Measurements from ENCODE around the gene ANKRA2.

ANKRA2 gene, protein sequence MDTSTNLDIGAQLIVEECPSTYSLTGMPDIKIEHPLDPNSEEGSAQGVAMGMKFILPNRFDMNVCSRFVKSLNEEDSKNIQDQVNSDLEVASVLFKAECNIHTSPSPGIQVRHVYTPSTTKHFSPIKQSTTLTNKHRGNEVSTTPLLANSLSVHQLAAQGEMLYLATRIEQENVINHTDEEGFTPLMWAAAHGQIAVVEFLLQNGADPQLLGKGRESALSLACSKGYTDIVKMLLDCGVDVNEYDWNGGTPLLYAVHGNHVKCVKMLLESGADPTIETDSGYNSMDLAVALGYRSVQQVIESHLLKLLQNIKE

DNA sequence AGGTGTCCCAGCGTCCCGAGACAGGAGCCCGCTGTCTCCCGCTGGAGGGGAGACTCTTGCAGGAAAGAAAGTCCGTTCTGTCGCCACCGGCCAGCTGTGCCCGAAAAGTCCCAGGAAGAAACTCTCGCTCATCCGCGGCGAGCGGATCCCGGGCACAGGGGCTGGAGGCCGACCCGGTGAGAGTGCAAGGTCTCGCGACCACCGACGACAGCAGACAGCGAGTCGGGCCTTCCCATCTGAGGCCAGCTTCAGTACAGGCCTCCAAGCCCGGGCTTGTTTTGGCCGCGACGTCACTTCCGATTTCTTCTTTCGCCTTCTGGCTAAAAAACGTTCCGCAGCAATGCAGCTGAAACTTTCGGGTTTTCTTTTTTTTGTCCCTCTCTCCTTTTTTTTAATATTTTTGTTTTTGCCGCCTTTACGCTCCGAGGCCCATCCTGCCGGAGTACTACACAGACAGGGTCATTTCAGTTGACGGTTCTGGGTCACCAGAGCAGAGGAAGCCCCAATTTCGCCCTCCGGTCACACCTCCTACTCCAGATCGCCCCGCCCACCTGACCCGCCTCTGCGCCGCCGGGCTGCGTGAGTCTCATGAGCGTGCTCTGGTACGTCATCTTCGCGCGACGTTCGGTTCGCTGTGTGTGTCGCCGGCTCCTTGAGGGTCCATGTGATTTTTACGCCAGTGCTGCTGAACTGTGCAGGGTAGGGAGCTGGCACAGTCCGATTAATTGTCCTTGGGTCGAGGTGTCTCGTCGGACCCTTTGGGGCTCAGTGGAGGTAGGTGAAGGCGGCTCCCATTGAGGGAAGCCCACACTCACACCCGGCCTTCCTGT is at the start of gene ANKRA2, which contains the start of gene UTP15:
Gene ANKRA2, minus strand, starts transcription at position 501 of the 830 bp plus-strand sequence. CDS start 2,758 bp downstream, outside the sequence.
Gene UTP15, plus strand, starts transcription at position 605 of the 830 bp plus-strand sequence. CDS start 1,602 bp downstream, outside the sequence.
- H3K36me3 Mint-ChIP-seq (ENCODE audit: low read depth): peaks cover 66% of the 10 kb centered on the region
- H3K4me1 Mint-ChIP-seq (ENCODE audit: low read depth): peaks cover 45% of the 10 kb centered on the region
- peak within 1 kb of the TSS; percentile 94 for H3K4me3 Mint-ChIP-seq
- DNase-seq: peak; percentile 99
- H3K27ac Mint-ChIP-seq: peak within 1 kb of the TSS; percentile 98
- H3K9me3 Mint-ChIP-seq: no peaks in the 10 kb centered on the region
- no peaks in the 10 kb centered on the region for H3K27me3 Mint-ChIP-seq

DNA sequence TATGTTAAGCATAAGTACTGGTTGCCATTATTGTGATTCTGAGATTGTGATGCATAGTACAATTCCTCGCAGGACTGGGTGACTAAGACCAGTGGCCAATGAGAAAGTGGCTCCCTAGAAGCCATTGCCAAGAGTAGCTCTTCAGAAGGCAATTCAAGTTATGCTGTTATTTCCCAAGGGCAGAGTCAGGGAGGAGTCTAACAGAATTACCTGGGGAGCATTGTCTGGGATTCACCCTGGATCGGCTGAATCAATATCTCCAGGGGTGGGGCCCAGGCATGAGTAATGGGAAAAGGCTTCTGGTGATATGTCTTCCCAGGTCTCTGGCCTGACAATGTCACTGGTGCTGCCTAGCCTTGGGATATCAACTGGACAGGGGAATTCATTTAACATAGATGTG is 49.6 kb upstream of the ANKRA2 start:
- H3K36me3 Mint-ChIP-seq (ENCODE audit: low read depth): no peaks in the 10 kb centered on the region
- H3K27ac Mint-ChIP-seq: no peak overlapping the region
- H3K9me3 Mint-ChIP-seq: no peaks in the 10 kb centered on the region
- DNase-seq: no peak
- no peak overlapping the region for H3K4me3 Mint-ChIP-seq
- peaks cover 29% of the 10 kb centered on the region for H3K27me3 Mint-ChIP-seq
- H3K4me1 Mint-ChIP-seq (ENCODE audit: low read depth): no peaks in the 10 kb centered on the region

DNA sequence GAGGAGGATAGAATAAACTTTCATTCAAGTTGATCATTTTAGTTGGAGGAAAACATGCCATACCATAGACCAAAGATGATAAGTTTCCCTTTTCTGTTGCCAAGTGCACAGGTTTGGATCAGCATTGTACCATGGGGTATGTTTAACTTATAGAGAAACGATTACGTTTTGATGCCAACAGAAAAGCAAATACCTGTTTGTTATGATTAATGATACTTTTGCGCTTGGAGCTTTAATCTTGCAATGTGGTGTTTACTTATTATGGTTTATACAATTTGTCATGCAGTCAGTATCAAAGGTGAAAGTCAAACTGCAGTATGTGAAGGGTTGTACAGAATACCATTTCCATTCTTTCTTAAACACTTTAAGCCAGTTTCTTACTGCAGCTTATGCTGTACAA is 47.4 kb upstream of the ANKRA2 start:
- Mint-ChIP-seq H3K27me3 (peaks cover 27% of the 10 kb centered on the region), H3K9me3 (no peaks in the 10 kb centered on the region), H3K4me1 (ENCODE audit: low read depth) (no peaks in the 10 kb centered on the region), H3K27ac (no peak overlapping the region), H3K36me3 (ENCODE audit: low read depth) (no peaks in the 10 kb centered on the region), H3K4me3 (no peak overlapping the region)
- DNase-seq: no peak

DNA sequence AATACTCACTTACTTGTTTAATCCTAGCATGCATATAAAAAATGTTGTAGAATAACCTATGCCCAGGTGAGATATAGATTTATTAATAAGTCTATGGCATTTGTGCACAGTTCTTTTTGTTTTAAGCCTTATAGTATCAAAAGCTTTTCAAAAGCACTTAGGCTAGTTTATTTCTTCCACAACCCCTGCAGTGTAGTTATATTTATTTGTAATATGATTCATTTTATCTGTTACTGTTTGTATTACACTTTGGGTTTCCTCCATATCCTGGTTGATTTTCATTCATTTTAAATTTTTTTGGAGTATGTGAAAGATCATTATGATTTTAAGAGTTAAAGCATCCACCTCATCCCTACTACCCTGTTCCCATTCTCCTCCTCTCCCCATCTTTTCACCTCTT is 41.8 kb upstream of the ANKRA2 start:
- Mint-ChIP-seq H3K27me3 (peaks cover 24% of the 10 kb centered on the region), H3K4me3 (no peak overlapping the region), H3K9me3 (no peaks in the 10 kb centered on the region), H3K4me1 (ENCODE audit: low read depth) (no peaks in the 10 kb centered on the region), H3K36me3 (ENCODE audit: low read depth) (no peaks in the 10 kb centered on the region), H3K27ac (no peak overlapping the region)
- DNase-seq: no peak

DNA sequence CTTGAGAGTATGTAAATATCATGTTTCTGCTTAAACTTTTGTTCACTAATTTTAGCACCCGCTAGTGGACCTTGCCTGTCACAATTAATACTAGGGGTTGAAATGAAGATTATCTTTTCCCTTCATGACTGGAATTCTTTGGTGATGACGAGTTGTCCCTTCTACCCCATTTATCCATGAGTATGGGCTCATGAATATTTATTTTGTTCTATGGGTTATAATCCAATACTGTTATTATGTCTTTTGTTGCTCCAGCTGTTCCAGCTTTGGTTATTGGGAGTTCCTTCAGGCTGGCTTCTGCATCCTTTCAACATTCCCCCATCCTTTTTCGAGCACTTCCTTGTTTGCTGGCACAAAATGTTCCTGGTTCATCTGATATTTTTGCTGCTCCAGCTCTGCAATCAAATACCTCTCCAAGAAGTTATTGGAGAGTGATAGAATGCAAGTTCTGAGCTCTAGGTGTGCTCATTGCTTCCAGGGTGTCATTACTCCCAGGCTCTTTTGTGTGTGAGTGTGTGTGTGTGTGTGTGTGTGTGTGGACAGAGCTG is 40.8 kb upstream of the ANKRA2 start:
- Mint-ChIP-seq H3K27me3 (peaks cover 17% of the 10 kb centered on the region), H3K4me1 (ENCODE audit: low read depth) (no peaks in the 10 kb centered on the region), H3K36me3 (ENCODE audit: low read depth) (no peaks in the 10 kb centered on the region), H3K4me3 (no peak overlapping the region), H3K9me3 (no peaks in the 10 kb centered on the region), H3K27ac (no peak overlapping the region)
- DNase-seq: no peak

DNA sequence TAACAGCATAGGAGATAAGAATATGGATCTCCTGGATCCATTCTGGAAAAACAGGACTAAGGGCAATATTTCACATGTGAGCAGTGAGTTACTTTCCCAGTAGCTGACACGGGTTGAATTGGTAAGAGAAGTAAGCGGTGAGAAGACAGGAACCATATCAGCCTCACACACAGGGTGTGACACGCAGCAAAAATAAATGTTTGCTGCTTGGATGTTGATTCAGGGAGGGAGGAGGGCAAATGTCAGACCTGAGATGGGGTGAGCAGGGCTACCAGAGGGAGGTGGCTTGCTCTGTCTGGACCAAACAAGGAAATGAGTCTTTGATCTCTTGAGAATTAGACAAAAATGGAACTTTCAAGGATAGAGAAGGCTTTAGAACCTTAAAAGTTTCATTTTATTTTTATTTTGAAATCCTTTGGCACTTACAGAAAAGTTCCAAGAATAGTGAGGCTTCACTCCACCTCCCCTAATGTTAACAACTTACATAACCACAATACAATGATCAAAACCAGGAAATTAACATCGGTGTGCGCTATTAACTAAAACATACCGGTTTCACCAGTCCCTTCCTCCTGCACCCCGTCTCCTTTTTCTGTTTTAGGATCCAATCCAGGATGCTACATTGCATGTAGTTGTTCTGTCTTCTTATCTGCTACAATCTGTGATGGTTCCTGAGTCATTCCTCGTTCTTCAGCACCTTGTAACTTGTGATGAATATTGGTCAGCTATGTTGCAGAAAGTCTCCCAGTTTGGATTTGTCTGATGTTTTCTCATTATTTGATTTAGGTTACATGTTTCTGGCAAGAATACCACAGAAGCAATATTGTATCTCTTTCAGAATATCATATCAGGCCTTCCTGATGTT is 40.0 kb upstream of the ANKRA2 start:
- Mint-ChIP-seq H3K27ac (no peak overlapping the region), H3K4me3 (no peak overlapping the region), H3K27me3 (peaks cover 9% of the 10 kb centered on the region)

DNA sequence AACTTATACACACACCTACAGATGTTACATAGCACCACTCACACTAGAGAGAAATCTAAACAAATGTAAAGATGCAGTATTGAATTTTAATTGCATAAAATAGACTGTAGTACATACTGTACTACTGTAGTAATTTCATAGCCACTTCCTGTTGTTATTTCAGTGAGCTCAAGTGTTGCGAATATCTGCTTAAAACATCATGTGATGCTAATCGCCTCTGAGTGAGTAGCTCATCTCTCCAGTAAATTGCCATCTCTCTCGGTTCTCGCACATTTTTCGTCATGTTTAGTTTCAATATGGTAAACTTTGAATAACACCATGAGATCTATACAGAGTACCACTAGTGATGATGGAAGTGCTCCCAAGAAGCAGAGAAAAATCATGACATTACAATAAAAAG is 38.6 kb upstream of the ANKRA2 start:
- peaks cover 9% of the 10 kb centered on the region for H3K27me3 Mint-ChIP-seq
- H3K4me3 Mint-ChIP-seq: no peak overlapping the region
- no peaks in the 10 kb centered on the region for H3K9me3 Mint-ChIP-seq
- H3K4me1 Mint-ChIP-seq (ENCODE audit: low read depth): no peaks in the 10 kb centered on the region
- no peaks in the 10 kb centered on the region for H3K36me3 Mint-ChIP-seq (ENCODE audit: low read depth)
- no peak for DNase-seq
- H3K27ac Mint-ChIP-seq: no peak overlapping the region

More for the DNA sequence above, 40.0 kb upstream of the ANKRA2 start:
- no peaks in the 10 kb centered on the region for H3K9me3 Mint-ChIP-seq
- H3K36me3 Mint-ChIP-seq (ENCODE audit: low read depth): no peaks in the 10 kb centered on the region
- no peak for DNase-seq
- no peaks in the 10 kb centered on the region for H3K4me1 Mint-ChIP-seq (ENCODE audit: low read depth)

DNA sequence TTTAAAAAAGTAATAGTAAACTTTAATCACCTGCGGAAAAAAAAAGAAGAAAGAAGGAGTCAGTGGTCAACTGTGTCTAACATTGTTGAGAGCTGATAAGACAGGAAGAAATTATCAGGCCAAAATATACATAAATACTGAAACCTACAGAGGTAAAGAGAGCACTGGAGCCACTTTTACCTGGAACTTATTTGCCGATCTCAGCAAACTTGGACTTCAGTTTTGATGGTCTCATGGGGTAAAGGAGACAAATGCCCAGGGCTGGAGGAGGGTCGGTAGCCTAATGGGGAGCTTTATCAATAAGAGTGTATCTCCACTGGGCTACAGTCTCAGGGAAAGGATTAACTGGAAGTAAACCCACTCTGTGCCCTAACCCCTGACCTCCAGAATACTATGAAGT is 33.9 kb upstream of the ANKRA2 start:
- DNase-seq: no peak
- H3K36me3 Mint-ChIP-seq (ENCODE audit: low read depth): no peaks in the 10 kb centered on the region
- H3K9me3 Mint-ChIP-seq: no peaks in the 10 kb centered on the region
- H3K4me3 Mint-ChIP-seq: no peak overlapping the region
- H3K27ac Mint-ChIP-seq: no peak overlapping the region
- H3K27me3 Mint-ChIP-seq: peaks cover 20% of the 10 kb centered on the region
- no peaks in the 10 kb centered on the region for H3K4me1 Mint-ChIP-seq (ENCODE audit: low read depth)

DNA sequence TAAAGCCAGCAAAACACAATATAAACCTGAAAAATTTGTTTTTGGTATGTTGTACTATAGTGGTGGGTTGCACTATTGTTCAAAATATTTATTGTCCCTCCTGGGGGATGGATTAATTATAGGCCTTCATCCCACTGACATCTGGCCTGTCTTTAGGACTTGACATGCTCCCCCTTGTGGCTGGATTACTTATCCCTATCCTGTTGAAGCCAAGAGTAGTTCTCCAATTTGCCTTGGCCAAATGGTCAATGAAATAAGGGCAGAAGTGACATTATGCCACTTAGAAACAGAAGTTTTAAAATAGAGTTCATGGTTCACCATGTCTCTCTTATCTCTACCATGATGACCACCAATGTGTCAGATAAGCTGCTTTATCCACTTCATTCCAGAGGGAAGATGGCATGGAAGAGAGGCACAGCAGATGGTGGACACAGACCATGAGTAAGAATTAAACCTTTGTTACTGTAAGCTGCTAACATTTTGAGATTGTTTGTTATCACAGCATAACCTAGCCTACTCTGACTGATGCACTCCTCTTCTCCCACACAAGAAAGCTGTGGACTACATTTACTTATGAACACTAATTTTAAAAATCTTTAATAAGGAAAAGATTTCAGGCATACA is 31.4 kb upstream of the ANKRA2 start:
- no peaks in the 10 kb centered on the region for H3K36me3 Mint-ChIP-seq (ENCODE audit: low read depth)
- no peak overlapping the region for H3K27ac Mint-ChIP-seq
- DNase-seq: no peak
- no peaks in the 10 kb centered on the region for H3K9me3 Mint-ChIP-seq
- H3K27me3 Mint-ChIP-seq: peaks cover 18% of the 10 kb centered on the region
- no peak overlapping the region for H3K4me3 Mint-ChIP-seq
- no peaks in the 10 kb centered on the region for H3K4me1 Mint-ChIP-seq (ENCODE audit: low read depth)

DNA sequence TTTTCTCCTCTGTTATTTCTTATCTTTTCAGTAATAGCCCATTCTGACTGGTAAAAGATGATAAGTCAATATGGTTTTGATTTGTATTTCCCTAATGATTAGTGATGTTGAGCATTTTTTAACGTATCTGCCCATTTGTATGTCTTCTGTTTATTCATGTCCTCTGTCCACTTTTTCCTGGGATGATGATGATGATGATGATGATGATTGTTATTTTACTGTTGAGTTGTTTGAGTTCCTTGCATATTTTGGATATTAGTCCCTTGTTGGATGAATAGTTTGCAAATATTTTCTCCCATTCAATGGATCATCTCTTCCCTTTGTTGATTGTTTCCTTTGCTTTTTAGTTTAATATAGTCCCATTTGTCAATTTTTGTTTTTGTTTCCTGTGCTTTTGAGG is 27.1 kb upstream of the ANKRA2 start:
- H3K9me3 Mint-ChIP-seq: no peaks in the 10 kb centered on the region
- H3K4me3 Mint-ChIP-seq: no peak overlapping the region
- H3K4me1 Mint-ChIP-seq (ENCODE audit: low read depth): no peaks in the 10 kb centered on the region
- H3K36me3 Mint-ChIP-seq (ENCODE audit: low read depth): no peaks in the 10 kb centered on the region
- DNase-seq: no peak
- H3K27me3 Mint-ChIP-seq: peaks cover 3% of the 10 kb centered on the region
- no peak overlapping the region for H3K27ac Mint-ChIP-seq

DNA sequence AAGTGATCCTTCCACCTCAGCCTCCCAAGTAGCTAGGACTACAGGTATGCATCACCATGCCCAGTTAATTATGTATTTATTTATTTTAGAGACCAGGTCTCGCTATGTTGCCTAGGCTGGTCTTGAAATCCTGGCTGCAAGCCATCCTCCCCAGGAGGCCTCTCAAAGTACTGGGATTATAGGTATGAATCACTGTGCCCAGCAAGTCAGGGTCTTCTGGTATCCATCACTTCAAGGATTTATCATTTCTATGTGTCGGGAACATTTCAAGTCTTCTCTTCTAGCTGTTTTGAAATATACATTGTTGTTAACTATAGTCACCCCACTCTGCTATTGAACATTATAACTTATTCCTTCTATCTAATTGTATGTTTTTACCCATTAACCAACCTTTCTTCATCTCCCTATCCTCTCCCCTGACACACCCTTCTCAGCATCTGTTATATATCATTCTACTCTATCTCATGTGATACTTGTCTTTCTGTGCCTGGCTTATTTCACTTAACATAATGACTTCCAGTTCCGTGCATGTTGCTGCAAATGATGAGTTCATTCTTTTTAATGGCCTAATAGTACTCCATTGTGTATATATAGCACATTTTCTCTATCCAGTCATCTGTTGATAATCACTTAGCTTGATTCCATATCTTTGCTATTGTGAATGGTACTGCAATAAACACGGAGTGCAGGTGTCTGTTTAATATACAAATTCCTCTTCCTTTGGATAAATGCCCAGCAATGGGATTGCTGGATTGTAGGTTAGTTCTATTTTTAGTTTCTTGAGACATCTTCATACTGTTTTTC is 26.5 kb upstream of the ANKRA2 start:
- Mint-ChIP-seq H3K27ac (no peak overlapping the region), H3K4me1 (ENCODE audit: low read depth) (no peaks in the 10 kb centered on the region), H3K36me3 (ENCODE audit: low read depth) (no peaks in the 10 kb centered on the region), H3K9me3 (no peaks in the 10 kb centered on the region), H3K4me3 (no peak overlapping the region), H3K27me3 (peaks cover 2% of the 10 kb centered on the region)
- DNase-seq: no peak

DNA sequence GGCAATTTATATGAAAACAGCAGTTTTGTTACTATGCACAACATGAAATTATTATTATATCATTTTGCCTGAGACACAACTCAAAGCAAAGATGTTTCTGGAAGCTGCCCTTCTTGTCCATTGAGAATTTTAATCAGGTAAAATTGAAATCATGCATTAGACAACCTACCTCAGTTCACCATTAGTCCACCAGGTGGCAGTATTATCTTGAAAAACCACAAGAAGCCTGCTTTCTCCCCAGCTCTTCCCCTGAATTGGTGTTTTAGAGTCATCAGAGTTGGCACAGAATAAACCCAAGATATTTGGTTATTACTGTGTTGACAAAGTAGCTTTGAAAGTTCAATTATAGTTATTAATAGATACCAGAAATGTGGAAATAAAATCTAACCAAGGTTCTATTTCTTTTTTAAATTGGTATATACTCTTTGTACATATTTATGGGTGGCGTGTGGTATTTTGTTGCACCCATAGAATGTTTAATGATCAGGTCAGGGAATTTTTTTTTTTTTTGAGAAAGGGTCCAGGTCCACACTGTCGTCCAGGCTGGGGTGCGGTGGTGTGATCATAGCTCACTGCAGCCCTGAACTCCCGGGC is 25.8 kb upstream of the ANKRA2 start:
- H3K9me3 Mint-ChIP-seq: no peaks in the 10 kb centered on the region
- H3K4me3 Mint-ChIP-seq: no peak overlapping the region
- no peak overlapping the region for H3K27ac Mint-ChIP-seq
- peaks cover 6% of the 10 kb centered on the region for H3K36me3 Mint-ChIP-seq (ENCODE audit: low read depth)
- DNase-seq: no peak
- no peaks in the 10 kb centered on the region for H3K4me1 Mint-ChIP-seq (ENCODE audit: low read depth)
- no peaks in the 10 kb centered on the region for H3K27me3 Mint-ChIP-seq

DNA sequence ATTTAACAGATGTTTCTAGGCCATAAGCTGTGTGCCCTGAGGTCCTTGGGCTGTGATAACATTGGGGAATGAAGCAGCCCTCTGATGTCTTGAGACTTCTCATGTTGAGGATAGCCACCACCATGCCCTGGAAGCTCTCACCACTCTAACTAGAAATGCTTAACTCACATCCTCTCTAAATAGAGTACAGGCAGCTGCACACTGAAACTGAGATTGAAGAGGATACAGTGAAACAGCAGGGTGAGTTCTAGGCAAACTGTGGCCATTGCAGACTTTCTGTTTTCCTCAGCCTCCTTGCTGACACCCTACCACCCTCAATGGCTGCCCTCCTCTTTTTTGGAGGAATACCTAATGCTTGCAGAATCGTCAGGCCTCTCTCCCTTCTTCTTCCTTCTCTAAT is 22.5 kb upstream of the ANKRA2 start:
- peaks cover 7% of the 10 kb centered on the region for H3K36me3 Mint-ChIP-seq (ENCODE audit: low read depth)
- H3K4me3 Mint-ChIP-seq: no peak overlapping the region
- no peaks in the 10 kb centered on the region for H3K9me3 Mint-ChIP-seq
- no peak overlapping the region for H3K27ac Mint-ChIP-seq
- DNase-seq: no peak
- H3K27me3 Mint-ChIP-seq: no peaks in the 10 kb centered on the region
- H3K4me1 Mint-ChIP-seq (ENCODE audit: low read depth): no peaks in the 10 kb centered on the region

All from activated T-cell treated with anti-CD3 and anti-CD28 coated beads, Interleukin-2, amount 50 U/mL, for 24 hours (primary cell).